ENCODE data around the gene PHYHD1.

PHYHD1 gene

GRCh38 chr9:128983536-128983935 is 62.8 kb downstream of the PHYHD1 start:
- H3F3A ChIP-seq (ENCODE audit: insufficient read depth, low read length), result no peaks in the 10 kb centered on the region
- no peak overlapping the region for H3K27ac ChIP-seq (ENCODE audit: low read length)
- H3K9ac ChIP-seq (ENCODE audit: low read length), result no peak overlapping the region
- H3K9me3 ChIP-seq (replicated peaks; ENCODE audit: insufficient read depth, low read length), result no peaks in the 10 kb centered on the region
- H3K4me1 ChIP-seq (ENCODE audit: low read length), result no peaks in the 10 kb centered on the region
- no peaks in the 10 kb centered on the region for H3K9me2 ChIP-seq (replicated peaks; ENCODE audit: insufficient read depth, low read length)
- no peaks in the 10 kb centered on the region for H4K20me1 ChIP-seq (ENCODE audit: insufficient read depth, low read length)
- H3K79me2 ChIP-seq (ENCODE audit: low read length), result no peaks in the 10 kb centered on the region
- no peak overlapping the region for H3K4me3 ChIP-seq (ENCODE audit: low read length)
- H3K27me3 ChIP-seq (replicated peaks; ENCODE audit: insufficient read depth, low read length), result no peaks in the 10 kb centered on the region
- H3K4me2 ChIP-seq (ENCODE audit: low read depth, low read length), result no peak overlapping the region
- TF ChIP-seq CTCF (IDR thresholded peaks at IDR 0.05; ENCODE audit: low read length) (no peak), EZH2 (optimal IDR thresholded peaks at IDR 0.05; ENCODE audit: low read depth, low read length) (no peak), EZH2phosphoT487 (IDR thresholded peaks at IDR 0.05; ENCODE audit: low read length) (no peak)
- DNase-seq, result no peak
- peaks cover 11% of the 10 kb centered on the region; the same call in 1 of the 2 replicates for H3K36me3 ChIP-seq (replicated peaks; ENCODE audit: insufficient read depth, low read length)
- H2AFZ ChIP-seq (ENCODE audit: low read length), result no peak overlapping the region

- no peaks in the 10 kb centered on the region for H3K27me3 ChIP-seq (replicated peaks; ENCODE audit: insufficient read depth, low read length)
- TF ChIP-seq CTCF (IDR thresholded peaks at IDR 0.05; ENCODE audit: low read length) (no peak), EZH2phosphoT487 (IDR thresholded peaks at IDR 0.05; ENCODE audit: low read length) (no peak), EZH2 (optimal IDR thresholded peaks at IDR 0.05; ENCODE audit: low read depth, low read length) (no peak)
- H3K4me2 ChIP-seq (ENCODE audit: low read depth, low read length), result no peak overlapping the region
- H3K4me1 ChIP-seq (ENCODE audit: low read length), result no peaks in the 10 kb centered on the region
- H3K27ac ChIP-seq (ENCODE audit: low read length), result no peak overlapping the region
- H3K9me3 ChIP-seq (replicated peaks; ENCODE audit: insufficient read depth, low read length), result no peaks in the 10 kb centered on the region
- H3K79me2 ChIP-seq (ENCODE audit: low read length), result no peaks in the 10 kb centered on the region
- no peak overlapping the region for H3K4me3 ChIP-seq (ENCODE audit: low read length)
- H3K9ac ChIP-seq (ENCODE audit: low read length), result no peak overlapping the region
- no peaks in the 10 kb centered on the region for H3K9me2 ChIP-seq (replicated peaks; ENCODE audit: insufficient read depth, low read length)
- DNase-seq, result no peak
- no peak overlapping the region for H2AFZ ChIP-seq (ENCODE audit: low read length)
- H3F3A ChIP-seq (ENCODE audit: insufficient read depth, low read length), result no peaks in the 10 kb centered on the region
- H4K20me1 ChIP-seq (ENCODE audit: insufficient read depth, low read length), result no peaks in the 10 kb centered on the region
- peaks cover 11% of the 10 kb centered on the region; the same call in 1 of the 2 replicates for H3K36me3 ChIP-seq (replicated peaks; ENCODE audit: insufficient read depth, low read length)
Observed at GRCh38 chr9:128986671-128987070, 65.9 kb downstream of the PHYHD1 start.

DNA sequence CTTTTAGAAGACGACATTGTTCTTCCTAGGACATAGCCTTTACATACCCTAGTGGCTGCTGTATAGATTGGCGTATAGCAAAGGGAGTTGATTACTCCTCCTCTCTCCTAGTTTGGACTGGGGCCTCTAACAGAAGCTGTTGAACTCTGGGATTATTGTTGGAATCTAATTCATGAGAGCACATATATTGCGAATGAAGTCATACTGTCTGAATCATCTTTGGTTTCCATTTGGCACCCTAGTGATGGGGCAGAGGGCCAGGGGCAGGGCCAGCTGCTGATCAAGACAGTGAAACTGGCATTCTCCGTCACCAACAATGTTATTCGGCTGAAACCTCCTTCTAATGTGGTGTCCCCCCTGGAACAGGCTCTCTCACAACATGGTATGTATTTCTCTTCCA is 67.0 kb downstream of the PHYHD1 start:
- no peak overlapping the region for H3K9ac ChIP-seq (ENCODE audit: low read length)
- H3K4me1 ChIP-seq (ENCODE audit: low read length), result no peaks in the 10 kb centered on the region
- H3K4me3 ChIP-seq (ENCODE audit: low read length), result no peak overlapping the region
- no peaks in the 10 kb centered on the region for H3F3A ChIP-seq (ENCODE audit: insufficient read depth, low read length)
- DNase-seq, result no peak
- no peaks in the 10 kb centered on the region for H3K9me3 ChIP-seq (replicated peaks; ENCODE audit: insufficient read depth, low read length)
- TF ChIP-seq CTCF (IDR thresholded peaks at IDR 0.05; ENCODE audit: low read length), result no peak
- TF ChIP-seq EZH2phosphoT487 (IDR thresholded peaks at IDR 0.05; ENCODE audit: low read length), result no peak
- TF ChIP-seq EZH2 (optimal IDR thresholded peaks at IDR 0.05; ENCODE audit: low read depth, low read length), result no peak
- H2AFZ ChIP-seq (ENCODE audit: low read length), result no peak overlapping the region
- no peak overlapping the region for H3K27ac ChIP-seq (ENCODE audit: low read length)
- no peaks in the 10 kb centered on the region for H3K79me2 ChIP-seq (ENCODE audit: low read length)
- H3K9me2 ChIP-seq (replicated peaks; ENCODE audit: insufficient read depth, low read length), result no peaks in the 10 kb centered on the region
- no peak overlapping the region for H3K4me2 ChIP-seq (ENCODE audit: low read depth, low read length)
- H3K36me3 ChIP-seq (replicated peaks; ENCODE audit: insufficient read depth, low read length), result peaks cover 11% of the 10 kb centered on the region; the same call in 1 of the 2 replicates
- H4K20me1 ChIP-seq (ENCODE audit: insufficient read depth, low read length), result no peaks in the 10 kb centered on the region
- no peaks in the 10 kb centered on the region for H3K27me3 ChIP-seq (replicated peaks; ENCODE audit: insufficient read depth, low read length)
